HL-60 (cell line): ENCODE measurements around the gene USP17L10.
"Not testable (repeated sequence)": the region's sequence is repeated elsewhere in the genome, so short reads cannot be mapped to it uniquely, and the experiment has no call there.

Experiments used
- CTCF ChIP-seq: IDR thresholded peaks from one replicate; pipeline ENCODE4 v1.5.1; 2011; ENCODE audit warnings: low read length, control low read depth, inconsistent platforms; ENCODE audit not compliant: insufficient read depth
- GABPA ChIP-seq: IDR thresholded peaks from 2 replicates; pipeline ENCODE4 v1.6.1; 2012; ENCODE audit warnings: low read depth
- POLR2AphosphoS5 ChIP-seq: IDR thresholded peaks from 2 replicates; pipeline ENCODE4 v1.6.1; 2012; ENCODE audit warnings: low read depth
- REST ChIP-seq: IDR thresholded peaks from 2 replicates; pipeline ENCODE4 v1.6.1; 2012; ENCODE audit warnings: low read depth; ENCODE audit not compliant: insufficient replicate concordance
- SPI1 ChIP-seq: IDR thresholded peaks from 2 replicates; pipeline ENCODE4 v1.6.1; 2012; ENCODE audit warnings: low read depth, mild to moderate bottlenecking, borderline replicate concordance

GRCh38 chr4:9219852-9220251 is 9.4 kb downstream of the USP17L10 start, which contains the start of gene USP17L12:
- TF ChIP-seq CTCF, REST, POLR2AphosphoS5, GABPA, SPI1: not testable (repeated sequence)
